PC-3 (cell line): Measurements from ENCODE around the gene CNPY4. TPM values are rescaled to one million over a fixed set of nuclear protein-coding genes. Genes with fewer than 3 reads are reported as not detected.

ENCODE experiments used
- ATAC-seq: fragments of 200-7000 bp; cut with Tn5 transposase; 2 replicates; pipeline ENCODE4 v1.9.1; 2020; ENCODE audit warnings: mild to moderate bottlenecking, moderate library complexity
- BruUV-seq: library from RNA; stranded (reverse); fragments of 400-500 nt; replicated peaks from 2 replicates; lab custom pipeline; 2021; lab: Mats Ljungman, UMichigan
- CTCF ChIA-PET: fragments of 300-600 bp; sonication (Branson Sonifier 250); formaldehyde crosslinking; loops from one replicate; lab custom pipeline; 2022; ENCODE audit warnings: antibody characterized with exemption; lab: Charles Lee
- POLR2A ChIA-PET: fragments of 300-600 bp; sonication (Branson Sonifier 250); formaldehyde crosslinking; loops from one replicate; lab custom pipeline; 2022; ENCODE audit warnings: antibody characterized with exemption; ENCODE audit not compliant: unreplicated experiment; lab: Charles Lee
- DNase-seq: peaks from one replicate; pipeline ENCODE4 v3.0.0-alpha.2; 2015
- H2AFZ ChIP-seq: fragments of 300-600 bp; sonication (generic); 2 replicates; pipeline ENCODE4 v1.6.0; 2016; ENCODE audit warnings: antibody characterized with exemption, low read length
- H3F3A ChIP-seq: fragments of 300-600 bp; sonication (generic); one replicate; pipeline ENCODE4 v1.6.0; 2017; ENCODE audit warnings: antibody characterized with exemption, low read length, control low read depth, mild to moderate bottlenecking; ENCODE audit not compliant: unreplicated experiment
- H3K27ac ChIP-seq: fragments of 300-600 bp; sonication (generic); 2 replicates; pipeline ENCODE4 v1.5.1; 2016; ENCODE audit warnings: mild to moderate bottlenecking, low read length
- H3K27me3 ChIP-seq: fragments of 300-600 bp; sonication (generic); 2 replicates; pipeline ENCODE4 v1.6.1; 2016; ENCODE audit warnings: low read length, mixed read lengths
- H3K36me3 ChIP-seq: fragments of 300-600 bp; sonication (generic); 2 replicates; pipeline ENCODE4 v1.6.1; 2016; ENCODE audit warnings: low read depth, mixed run types, low read length, mixed read lengths
- H3K4me1 ChIP-seq: fragments of 300-600 bp; sonication (generic); 2 replicates; pipeline ENCODE4 v1.5.1; 2016; ENCODE audit warnings: low read length; ENCODE audit not compliant: insufficient read depth
- H3K4me2 ChIP-seq: fragments of 300-600 bp; sonication (generic); 2 replicates; pipeline ENCODE4 v1.6.0; 2016; ENCODE audit warnings: low read length
- H3K4me3 ChIP-seq: fragments of 300-600 bp; sonication (generic); 2 replicates; pipeline ENCODE4 v1.5.1; 2016; ENCODE audit warnings: mild to moderate bottlenecking, low read length, mixed read lengths
- H3K79me2 ChIP-seq: fragments of 300-600 bp; sonication (generic); 2 replicates; pipeline ENCODE4 v1.6.1; 2017; ENCODE audit warnings: low read length, mixed read lengths
- H3K9ac ChIP-seq: fragments of 300-600 bp; sonication (generic); 2 replicates; pipeline ENCODE4 v1.6.0; 2016; ENCODE audit warnings: mild to moderate bottlenecking, low read length
- H3K9me2 ChIP-seq: fragments of 300-600 bp; sonication (generic); replicated peaks from 2 replicates; pipeline ENCODE4 v1.6.1; 2016; ENCODE audit warnings: mixed run types, low read length, mixed read lengths
- H3K9me3 ChIP-seq: fragments of 300-600 bp; sonication (generic); 2 replicates; pipeline ENCODE4 v1.6.1; 2016; ENCODE audit warnings: low read length, mixed read lengths
- H4K20me1 ChIP-seq: fragments of 300-600 bp; sonication (generic); 2 replicates; pipeline ENCODE4 v1.6.1; 2016; ENCODE audit warnings: low read length, mixed read lengths
- CTCF ChIP-seq: fragments of 300-600 bp; sonication (generic); conservative IDR thresholded peaks from 2 replicates; pipeline ENCODE4 v1.5.1; 2017; ENCODE audit warnings: antibody characterized with exemption, low read depth, mild to moderate bottlenecking, low read length
- EZH2 ChIP-seq: fragments of 300-600 bp; sonication (generic); IDR thresholded peaks from one replicate; pipeline ENCODE4 v1.6.1; 2017; ENCODE audit warnings: antibody characterized with exemption, mild to moderate bottlenecking, low read length; ENCODE audit not compliant: unreplicated experiment
- EZH2phosphoT487 ChIP-seq: fragments of 300-600 bp; sonication (generic); IDR thresholded peaks from 2 replicates; pipeline ENCODE4 v1.6.1; 2018; ENCODE audit warnings: mild to moderate bottlenecking, antibody characterized with exemption, low read length, borderline replicate concordance
- intact Hi-C: fragments of 100-400 bp; cut with micrococcal nuclease; formaldehyde crosslinking; loops from 2 replicates; pipeline ENCODE4 v1.9.0; 2023
- total RNA-seq: library from RNA; depleted of rRNA; stranded (reverse); fragments of >200 nt; gene quantifications from 2 replicates; pipeline ENCODE4 v1.2.3, GENCODE V29; 2014

CNPY4 gene
- total RNA-seq, 1 experiment from 2014 or later = 7.5 TPM

- TSS peak; percentile 55 for BruUV-seq
- TF ChIP-seq EZH2 = no peak
- TF ChIP-seq EZH2phosphoT487 = no peak
- ATAC-seq (no peak), DNase-seq (peak; percentile 24)
- H3K27me3 ChIP-seq = no peaks in the 10 kb centered on the region
- no peaks in the 10 kb centered on the region for H3F3A ChIP-seq
- peaks cover 4% of the 10 kb centered on the region; the same call in 1 of the 2 replicates for H4K20me1 ChIP-seq
- peaks cover 44% of the 10 kb centered on the region for H3K36me3 ChIP-seq
- H3K79me2 ChIP-seq = peaks cover 28% of the 10 kb centered on the region
- no peak overlapping the region for H3K4me3 ChIP-seq
- ChIA-PET POLR2A (no interaction called here), CTCF (no interaction called here)
- H3K9ac ChIP-seq = no peak overlapping the region
- H3K27ac ChIP-seq = no peak overlapping the region
- intact Hi-C loops = no loop called here
- H2AFZ ChIP-seq = no peak overlapping the region
- H3K9me3 ChIP-seq = no peaks in the 10 kb centered on the region
- H3K4me1 ChIP-seq = peaks cover 29% of the 10 kb centered on the region
- H3K9me2 ChIP-seq = no peaks in the 10 kb centered on the region
- no peak overlapping the region for H3K4me2 ChIP-seq
These were observed 28.7 kb upstream of the CNPY4 start for GRCh38 chr7:100090527-100091410.

DNA sequence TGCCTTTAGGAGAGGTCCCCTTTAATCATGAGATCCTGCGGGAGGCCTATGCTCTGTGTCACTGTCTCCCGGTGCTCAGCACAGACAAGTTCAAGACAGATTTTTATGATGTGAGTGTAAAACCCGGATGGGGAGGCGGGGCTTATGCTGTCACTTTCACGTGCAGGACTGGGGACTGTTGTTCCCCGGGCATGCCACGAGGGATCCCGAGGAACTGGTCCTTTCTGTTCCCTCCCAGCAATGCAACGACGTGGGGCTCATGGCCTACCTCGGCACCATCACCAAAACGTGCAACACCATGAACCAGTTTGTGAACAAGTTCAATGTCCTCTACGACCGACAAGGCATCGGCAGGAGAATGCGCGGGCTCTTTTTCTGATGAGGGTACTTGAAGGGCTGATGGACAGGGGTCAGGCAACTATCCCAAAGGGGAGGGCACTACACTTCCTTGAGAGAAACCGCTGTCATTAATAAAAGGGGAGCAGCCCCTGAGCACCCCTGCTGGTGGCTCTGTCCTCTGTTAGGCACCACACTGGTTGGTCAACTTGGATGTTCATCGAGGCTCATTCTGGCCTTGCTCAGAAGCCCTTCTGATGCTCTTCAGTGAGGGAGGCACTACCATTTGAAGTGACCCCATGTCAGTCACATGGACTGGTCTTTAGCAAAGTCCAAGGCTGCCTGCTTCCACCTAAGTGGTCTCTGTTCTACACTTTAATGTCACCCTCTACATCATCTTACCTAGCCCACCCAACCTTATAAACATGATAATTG lies 27.8 kb upstream of the CNPY4 start:
- CTCF ChIA-PET = no interaction called here
- H3K79me2 ChIP-seq = peaks cover 28% of the 10 kb centered on the region
- intact Hi-C loops = no loop called here
- DNase-seq (no peak), ATAC-seq (no peak)
- POLR2A ChIA-PET = no interaction called here
- H3K4me3 ChIP-seq = no peak overlapping the region
- H3K9ac ChIP-seq = no peak overlapping the region
- no peak for TF ChIP-seq EZH2phosphoT487
- TF ChIP-seq EZH2 = no peak
- TF ChIP-seq CTCF = no peak
- BruUV-seq = no TSS peak
- peaks cover 51% of the 10 kb centered on the region for H3K36me3 ChIP-seq
- H3K4me2 ChIP-seq = no peak overlapping the region
- H3K9me3 ChIP-seq = no peaks in the 10 kb centered on the region
- no peak overlapping the region for H2AFZ ChIP-seq
- no peaks in the 10 kb centered on the region for H3F3A ChIP-seq
- no peak overlapping the region for H3K27ac ChIP-seq
- H3K9me2 ChIP-seq = no peaks in the 10 kb centered on the region
- peaks cover 4% of the 10 kb centered on the region; the same call in 1 of the 2 replicates for H4K20me1 ChIP-seq
- H3K4me1 ChIP-seq = peaks cover 29% of the 10 kb centered on the region
- no peaks in the 10 kb centered on the region for H3K27me3 ChIP-seq

DNA sequence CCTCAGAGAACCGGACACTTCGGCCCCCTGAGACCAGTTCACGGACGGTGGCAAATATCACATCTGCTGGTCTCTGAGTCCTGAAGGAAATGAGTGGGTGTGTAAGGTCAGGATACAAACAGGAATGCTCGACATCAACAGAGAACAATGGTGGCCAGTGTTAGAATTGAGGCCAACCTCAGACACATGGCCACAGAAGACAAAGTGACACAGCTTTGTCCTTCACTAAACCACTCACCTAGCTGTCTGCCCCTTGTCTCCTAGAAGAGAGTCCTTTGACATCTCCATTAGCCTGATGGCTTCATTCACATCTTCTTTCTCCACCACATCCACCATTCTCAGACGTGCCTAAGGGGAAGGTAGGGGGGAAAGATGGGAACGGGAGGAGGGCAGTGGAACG lies 26.4 kb upstream of the CNPY4 start:
- POLR2A ChIA-PET = no interaction called here
- CTCF ChIA-PET = no interaction called here
- H3K79me2 ChIP-seq = peaks cover 37% of the 10 kb centered on the region
- peaks cover 15% of the 10 kb centered on the region for H3K4me1 ChIP-seq
- DNase-seq (no peak), ATAC-seq (no peak)
- no peaks in the 10 kb centered on the region for H3K9me2 ChIP-seq
- no peak overlapping the region for H3K27ac ChIP-seq
- H3F3A ChIP-seq = no peaks in the 10 kb centered on the region
- H3K9ac ChIP-seq = no peak overlapping the region
- H3K36me3 ChIP-seq = peaks cover 64% of the 10 kb centered on the region
- no peak overlapping the region for H3K4me3 ChIP-seq
- H3K4me2 ChIP-seq = no peak overlapping the region
- TF ChIP-seq CTCF (no peak), EZH2phosphoT487 (no peak), EZH2 (no peak)
- intact Hi-C loops = no loop called here
- H2AFZ ChIP-seq = no peak overlapping the region
- TSS peak; percentile 18 for BruUV-seq
- peaks cover 10% of the 10 kb centered on the region; the same call in 1 of the 2 replicates for H4K20me1 ChIP-seq
- H3K9me3 ChIP-seq = no peaks in the 10 kb centered on the region
- H3K27me3 ChIP-seq = no peaks in the 10 kb centered on the region
